ENCODE measurements around the gene SPATA33. TPM values are rescaled to one million over a fixed set of nuclear protein-coding genes. Genes with fewer than 3 reads are reported as not detected.

Gene SPATA33
- total and polyA plus RNA-seq, 2 donors (not counting 1 experiment from before 2014, with no cell fraction given) = 3.6 to 15.0 TPM

DNA sequence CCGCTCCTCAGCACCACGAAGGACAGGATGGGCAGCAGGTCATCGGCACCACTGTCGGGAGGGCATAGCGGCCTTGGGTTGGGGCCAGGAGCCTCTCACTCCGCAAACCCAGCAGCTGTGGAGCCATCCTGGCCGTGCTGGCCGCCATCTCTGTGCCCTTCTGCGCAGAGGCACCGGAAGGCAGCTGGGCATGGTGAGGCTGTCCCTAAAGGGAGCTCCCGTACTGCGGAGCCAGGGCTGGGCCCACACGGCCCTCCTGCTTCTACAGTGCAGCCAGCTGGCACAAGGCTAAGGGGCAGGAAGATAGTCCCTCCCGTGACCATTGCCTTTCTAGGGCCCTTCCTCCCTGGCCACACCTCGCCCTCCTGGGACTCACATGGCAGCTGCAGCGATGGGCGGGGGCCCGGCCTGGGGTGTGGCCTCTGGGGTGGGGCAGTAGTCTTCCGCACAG, 50.9 kb downstream of the SPATA33 start:
- H3K4me3 ChIP-seq (ENCODE audit: control extremely low read depth in 1 of 5, extremely low read depth in 1 of 5, insufficient read depth in 1 of 5, low read depth in 2 of 5, low read length in 4 of 5) = no peak overlapping the region
- no peak overlapping the region for H3K4me2 ChIP-seq (replicated peaks; ENCODE audit: low read depth, low read length, poor library complexity, severe bottlenecking)
- H4K20me1 ChIP-seq (ENCODE audit: control insufficient read depth, insufficient read depth, low read length, poor library complexity, severe bottlenecking) = no peaks in the 10 kb centered on the region
- intact Hi-C loops (cut with micrococcal nuclease) = loop anchor here (10.0 kb wide), 1 partner anchor 56 kb away; no protein-coding TSS in a partner anchor
- ATAC-seq (ENCODE audit: low read depth) (no peak), DNase-seq (no peak)
- H3K4me3 Mint-ChIP-seq = no peak overlapping the region
- H3K36me3 ChIP-seq (replicated peaks in 1 of 2; ENCODE audit: control extremely low read depth in 1 of 2, control insufficient read depth in 1 of 2, extremely low read depth in 1 of 2, insufficient read depth in 2 of 2, low read length in 1 of 2) = no peaks in the 10 kb centered on the region
- TF ChIP-seq, protein P1, sequence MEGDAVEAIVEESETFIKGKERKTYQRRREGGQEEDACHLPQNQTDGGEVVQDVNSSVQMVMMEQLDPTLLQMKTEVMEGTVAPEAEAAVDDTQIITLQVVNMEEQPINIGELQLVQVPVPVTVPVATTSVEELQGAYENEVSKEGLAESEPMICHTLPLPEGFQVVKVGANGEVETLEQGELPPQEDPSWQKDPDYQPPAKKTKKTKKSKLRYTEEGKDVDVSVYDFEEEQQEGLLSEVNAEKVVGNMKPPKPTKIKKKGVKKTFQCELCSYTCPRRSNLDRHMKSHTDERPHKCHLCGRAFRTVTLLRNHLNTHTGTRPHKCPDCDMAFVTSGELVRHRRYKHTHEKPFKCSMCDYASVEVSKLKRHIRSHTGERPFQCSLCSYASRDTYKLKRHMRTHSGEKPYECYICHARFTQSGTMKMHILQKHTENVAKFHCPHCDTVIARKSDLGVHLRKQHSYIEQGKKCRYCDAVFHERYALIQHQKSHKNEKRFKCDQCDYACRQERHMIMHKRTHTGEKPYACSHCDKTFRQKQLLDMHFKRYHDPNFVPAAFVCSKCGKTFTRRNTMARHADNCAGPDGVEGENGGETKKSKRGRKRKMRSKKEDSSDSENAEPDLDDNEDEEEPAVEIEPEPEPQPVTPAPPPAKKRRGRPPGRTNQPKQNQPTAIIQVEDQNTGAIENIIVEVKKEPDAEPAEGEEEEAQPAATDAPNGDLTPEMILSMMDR (IDR thresholded peaks at IDR 0.05) = no peak
- TF ChIP-seq EZH2 (IDR thresholded peaks at IDR 0.05; ENCODE audit: borderline replicate concordance, insufficient read depth, low read depth, low read length, poor library complexity, severe bottlenecking) = no peak
- no peaks in the 10 kb centered on the region for H3K9me3 Mint-ChIP-seq (ENCODE audit: insufficient read depth)
- H3K79me2 ChIP-seq (ENCODE audit: control insufficient read depth, insufficient read depth, low read length) = no peaks in the 10 kb centered on the region
- H3K27me3 ChIP-seq (replicated peaks in 1 of 4; ENCODE audit: control extremely low read depth in 1 of 4, control insufficient read depth in 3 of 4, insufficient read depth in 4 of 4, low read length in 3 of 4) = no peaks in the 10 kb centered on the region
- H3K9me3 ChIP-seq (ENCODE audit: control extremely low read depth in 1 of 3, control insufficient read depth in 2 of 3, insufficient read depth in 1 of 3, low read length in 2 of 3) = no peaks in the 10 kb centered on the region
- no peak overlapping the region for H2AFZ ChIP-seq (ENCODE audit: insufficient read depth, low read depth, low read length, poor library complexity, severe bottlenecking)
- H3K27me3 Mint-ChIP-seq = no peaks in the 10 kb centered on the region
- no peak overlapping the region for H3K27ac ChIP-seq (ENCODE audit: low read length in 2 of 2)
- CTCF ChIA-PET = interaction anchor here (1.2 to 7.6 kb wide), 5 partner anchors 53 to 201 kb away, joined by 3 to 105 read pairs (median 3); no protein-coding TSS in a partner anchor
- H3K9ac ChIP-seq (ENCODE audit: low read length) = no peak overlapping the region
- peaks cover 8% of the 10 kb centered on the region for H3K4me1 Mint-ChIP-seq
- H3K27ac Mint-ChIP-seq = no peak overlapping the region
- WGBS (ENCODE audit: insufficient coverage) = 91% methylated on average over 19 of the region's 19 CpGs
- POLR2A ChIA-PET = interaction anchor here (0.6 to 1.0 kb wide), 3 partner anchors 30 to 333 kb away, joined by 3 to 7 read pairs (median 7); no protein-coding TSS in a partner anchor
- peaks cover 13 to 19% of the 10 kb centered on the region in 2 donors for H3K4me1 ChIP-seq (ENCODE audit: control insufficient read depth in 2 of 2, insufficient read depth in 2 of 2, low read length in 2 of 2)

GRCh38 chr16:89709166-89709565, 51.5 kb downstream of the SPATA33 start:
- intact Hi-C loops (cut with micrococcal nuclease) = loop anchor here (10.0 kb wide), 1 partner anchor 56 kb away; no protein-coding TSS in a partner anchor
- H3K27ac Mint-ChIP-seq = peak overlapping the region; percentile 6
- Histone ChIP-seq H3K4me3 (ENCODE audit: control extremely low read depth in 1 of 5, extremely low read depth in 1 of 5, insufficient read depth in 1 of 5, low read depth in 2 of 5, low read length in 4 of 5) (no peak overlapping the region), H3K9me3 (ENCODE audit: control extremely low read depth in 1 of 3, control insufficient read depth in 2 of 3, insufficient read depth in 1 of 3, low read length in 2 of 3) (no peaks in the 10 kb centered on the region), H2AFZ (ENCODE audit: insufficient read depth, low read depth, low read length, poor library complexity, severe bottlenecking) (no peak overlapping the region), H3K4me1 (ENCODE audit: control insufficient read depth in 2 of 2, insufficient read depth in 2 of 2, low read length in 2 of 2) (peaks cover 13 to 19% of the 10 kb centered on the region in 2 donors), H3K4me2 (replicated peaks; ENCODE audit: low read depth, low read length, poor library complexity, severe bottlenecking) (no peak overlapping the region), H3K36me3 (replicated peaks in 1 of 2; ENCODE audit: control extremely low read depth in 1 of 2, control insufficient read depth in 1 of 2, extremely low read depth in 1 of 2, insufficient read depth in 2 of 2, low read length in 1 of 2) (no peaks in the 10 kb centered on the region), H4K20me1 (ENCODE audit: control insufficient read depth, insufficient read depth, low read length, poor library complexity, severe bottlenecking) (no peaks in the 10 kb centered on the region), H3K27ac (ENCODE audit: low read length in 2 of 2) (no peak overlapping the region), H3K27me3 (replicated peaks in 1 of 4; ENCODE audit: control extremely low read depth in 1 of 4, control insufficient read depth in 3 of 4, insufficient read depth in 4 of 4, low read length in 3 of 4) (no peaks in the 10 kb centered on the region), H3K9ac (ENCODE audit: low read length) (no peak overlapping the region), H3K79me2 (ENCODE audit: control insufficient read depth, insufficient read depth, low read length) (no peaks in the 10 kb centered on the region)
- no peaks in the 10 kb centered on the region for H3K27me3 Mint-ChIP-seq
- ATAC-seq (ENCODE audit: low read depth) (no peak), DNase-seq (no peak)
- POLR2A ChIA-PET = interaction anchor here (0.6 to 1.0 kb wide), 3 partner anchors 29 to 129 kb away, joined by 3 to 8 read pairs (median 7); no protein-coding TSS in a partner anchor
- TF ChIP-seq, protein P1 (IDR thresholded peaks at IDR 0.05) = no peak
- TF ChIP-seq EZH2 (IDR thresholded peaks at IDR 0.05; ENCODE audit: borderline replicate concordance, insufficient read depth, low read depth, low read length, poor library complexity, severe bottlenecking) = no peak
- peaks cover 8% of the 10 kb centered on the region for H3K4me1 Mint-ChIP-seq
- H3K4me3 Mint-ChIP-seq = no peak overlapping the region
- WGBS (ENCODE audit: insufficient coverage) = 95% methylated on average over 10 of the region's 10 CpGs
- no peaks in the 10 kb centered on the region for H3K9me3 Mint-ChIP-seq (ENCODE audit: insufficient read depth)
- CTCF ChIA-PET = interaction anchor here (1.2 to 7.6 kb wide), 4 partner anchors 53 to 153 kb away, joined by 3 to 105 read pairs (median 3); no protein-coding TSS in a partner anchor

Data from B cell (primary cell).